ENCODE results near the gene MYT1.

GRCh38 chr20:64257107-64257757 lies 93.0 kb downstream of the MYT1 start:
- TF ChIP-seq CTCF (IDR thresholded peaks at IDR 0.05; ENCODE audit: low read depth, low read length, missing input control): no peak
- TF ChIP-seq, protein P1, sequence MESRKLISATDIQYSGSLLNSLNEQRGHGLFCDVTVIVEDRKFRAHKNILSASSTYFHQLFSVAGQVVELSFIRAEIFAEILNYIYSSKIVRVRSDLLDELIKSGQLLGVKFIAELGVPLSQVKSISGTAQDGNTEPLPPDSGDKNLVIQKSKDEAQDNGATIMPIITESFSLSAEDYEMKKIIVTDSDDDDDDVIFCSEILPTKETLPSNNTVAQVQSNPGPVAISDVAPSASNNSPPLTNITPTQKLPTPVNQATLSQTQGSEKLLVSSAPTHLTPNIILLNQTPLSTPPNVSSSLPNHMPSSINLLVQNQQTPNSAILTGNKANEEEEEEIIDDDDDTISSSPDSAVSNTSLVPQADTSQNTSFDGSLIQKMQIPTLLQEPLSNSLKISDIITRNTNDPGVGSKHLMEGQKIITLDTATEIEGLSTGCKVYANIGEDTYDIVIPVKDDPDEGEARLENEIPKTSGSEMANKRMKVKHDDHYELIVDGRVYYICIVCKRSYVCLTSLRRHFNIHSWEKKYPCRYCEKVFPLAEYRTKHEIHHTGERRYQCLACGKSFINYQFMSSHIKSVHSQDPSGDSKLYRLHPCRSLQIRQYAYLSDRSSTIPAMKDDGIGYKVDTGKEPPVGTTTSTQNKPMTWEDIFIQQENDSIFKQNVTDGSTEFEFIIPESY (IDR thresholded peaks at IDR 0.05): no peak
- TF ChIP-seq, protein P2, sequence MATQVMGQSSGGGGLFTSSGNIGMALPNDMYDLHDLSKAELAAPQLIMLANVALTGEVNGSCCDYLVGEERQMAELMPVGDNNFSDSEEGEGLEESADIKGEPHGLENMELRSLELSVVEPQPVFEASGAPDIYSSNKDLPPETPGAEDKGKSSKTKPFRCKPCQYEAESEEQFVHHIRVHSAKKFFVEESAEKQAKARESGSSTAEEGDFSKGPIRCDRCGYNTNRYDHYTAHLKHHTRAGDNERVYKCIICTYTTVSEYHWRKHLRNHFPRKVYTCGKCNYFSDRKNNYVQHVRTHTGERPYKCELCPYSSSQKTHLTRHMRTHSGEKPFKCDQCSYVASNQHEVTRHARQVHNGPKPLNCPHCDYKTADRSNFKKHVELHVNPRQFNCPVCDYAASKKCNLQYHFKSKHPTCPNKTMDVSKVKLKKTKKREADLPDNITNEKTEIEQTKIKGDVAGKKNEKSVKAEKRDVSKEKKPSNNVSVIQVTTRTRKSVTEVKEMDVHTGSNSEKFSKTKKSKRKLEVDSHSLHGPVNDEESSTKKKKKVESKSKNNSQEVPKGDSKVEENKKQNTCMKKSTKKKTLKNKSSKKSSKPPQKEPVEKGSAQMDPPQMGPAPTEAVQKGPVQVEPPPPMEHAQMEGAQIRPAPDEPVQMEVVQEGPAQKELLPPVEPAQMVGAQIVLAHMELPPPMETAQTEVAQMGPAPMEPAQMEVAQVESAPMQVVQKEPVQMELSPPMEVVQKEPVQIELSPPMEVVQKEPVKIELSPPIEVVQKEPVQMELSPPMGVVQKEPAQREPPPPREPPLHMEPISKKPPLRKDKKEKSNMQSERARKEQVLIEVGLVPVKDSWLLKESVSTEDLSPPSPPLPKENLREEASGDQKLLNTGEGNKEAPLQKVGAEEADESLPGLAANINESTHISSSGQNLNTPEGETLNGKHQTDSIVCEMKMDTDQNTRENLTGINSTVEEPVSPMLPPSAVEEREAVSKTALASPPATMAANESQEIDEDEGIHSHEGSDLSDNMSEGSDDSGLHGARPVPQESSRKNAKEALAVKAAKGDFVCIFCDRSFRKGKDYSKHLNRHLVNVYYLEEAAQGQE (IDR thresholded peaks at IDR 0.05): no peak
- TF ChIP-seq YY1 (IDR thresholded peaks at IDR 0.05): no peak
- TF ChIP-seq TAF1 (conservative IDR thresholded peaks at IDR 0.05): no peak
- no peak for TF ChIP-seq RXRA (IDR thresholded peaks at IDR 0.05)
- no peak for TF ChIP-seq MAX (IDR thresholded peaks at IDR 0.05)
- TF ChIP-seq JUND (IDR thresholded peaks at IDR 0.05): no peak
- TF ChIP-seq SP1 (IDR thresholded peaks at IDR 0.05): no peak
- TF ChIP-seq FOXA1 (IDR thresholded peaks at IDR 0.05): no peak
- TF ChIP-seq ATF3 (IDR thresholded peaks at IDR 0.05): no peak
- no peak for TF ChIP-seq GABPA (IDR thresholded peaks at IDR 0.05 in 1 of 2, conservative IDR thresholded peaks at IDR 0.05 in 1 of 2)
